ENCODE measurements around the gene PTBP1. TPM values are rescaled to one million over a fixed set of nuclear protein-coding genes. Genes with fewer than 3 reads are reported as not detected.

Gene PTBP1
- total and polyA plus RNA-seq, 9 of the 15 experiments (the other 6 are each of a cell fraction or from before 2014, with no cell fraction given) = 14.0 to 759 (median 234) TPM

DNA sequence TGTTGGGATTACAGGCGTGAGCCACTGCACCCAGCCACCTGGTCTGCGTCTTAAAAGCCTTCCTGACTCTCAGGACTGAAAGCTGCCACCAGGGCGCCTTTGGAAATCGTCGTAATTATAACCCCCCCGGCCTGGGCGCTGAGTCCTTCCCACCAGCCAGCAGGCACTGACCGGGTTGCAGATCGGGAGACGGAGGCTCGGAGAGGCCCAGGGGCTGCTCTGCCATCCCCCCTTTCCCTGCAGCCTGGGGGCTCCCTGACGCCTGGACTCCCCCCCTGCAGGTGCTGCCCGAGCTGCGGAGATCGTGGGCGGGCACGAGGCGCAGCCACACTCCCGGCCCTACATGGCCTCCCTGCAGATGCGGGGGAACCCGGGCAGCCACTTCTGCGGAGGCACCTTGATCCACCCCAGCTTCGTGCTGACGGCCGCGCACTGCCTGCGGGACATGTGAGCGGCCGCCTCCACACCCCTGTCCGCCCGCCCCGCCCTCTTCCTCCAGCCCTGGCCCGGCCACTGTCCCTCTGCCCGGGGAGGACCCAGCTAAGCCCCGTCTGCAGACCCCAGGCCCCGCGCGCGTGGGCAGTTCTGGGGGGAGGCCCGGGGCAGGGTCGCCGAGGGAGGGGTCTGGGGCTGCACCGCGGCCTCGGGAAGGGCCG, 46.1 kb downstream of the PTBP1 start (continued):
- no peak for TF ChIP-seq CHCHD3 (CRISPR knock-in tag; IDR thresholded peaks at IDR 0.05)
- TF ChIP-seq, protein P1, sequence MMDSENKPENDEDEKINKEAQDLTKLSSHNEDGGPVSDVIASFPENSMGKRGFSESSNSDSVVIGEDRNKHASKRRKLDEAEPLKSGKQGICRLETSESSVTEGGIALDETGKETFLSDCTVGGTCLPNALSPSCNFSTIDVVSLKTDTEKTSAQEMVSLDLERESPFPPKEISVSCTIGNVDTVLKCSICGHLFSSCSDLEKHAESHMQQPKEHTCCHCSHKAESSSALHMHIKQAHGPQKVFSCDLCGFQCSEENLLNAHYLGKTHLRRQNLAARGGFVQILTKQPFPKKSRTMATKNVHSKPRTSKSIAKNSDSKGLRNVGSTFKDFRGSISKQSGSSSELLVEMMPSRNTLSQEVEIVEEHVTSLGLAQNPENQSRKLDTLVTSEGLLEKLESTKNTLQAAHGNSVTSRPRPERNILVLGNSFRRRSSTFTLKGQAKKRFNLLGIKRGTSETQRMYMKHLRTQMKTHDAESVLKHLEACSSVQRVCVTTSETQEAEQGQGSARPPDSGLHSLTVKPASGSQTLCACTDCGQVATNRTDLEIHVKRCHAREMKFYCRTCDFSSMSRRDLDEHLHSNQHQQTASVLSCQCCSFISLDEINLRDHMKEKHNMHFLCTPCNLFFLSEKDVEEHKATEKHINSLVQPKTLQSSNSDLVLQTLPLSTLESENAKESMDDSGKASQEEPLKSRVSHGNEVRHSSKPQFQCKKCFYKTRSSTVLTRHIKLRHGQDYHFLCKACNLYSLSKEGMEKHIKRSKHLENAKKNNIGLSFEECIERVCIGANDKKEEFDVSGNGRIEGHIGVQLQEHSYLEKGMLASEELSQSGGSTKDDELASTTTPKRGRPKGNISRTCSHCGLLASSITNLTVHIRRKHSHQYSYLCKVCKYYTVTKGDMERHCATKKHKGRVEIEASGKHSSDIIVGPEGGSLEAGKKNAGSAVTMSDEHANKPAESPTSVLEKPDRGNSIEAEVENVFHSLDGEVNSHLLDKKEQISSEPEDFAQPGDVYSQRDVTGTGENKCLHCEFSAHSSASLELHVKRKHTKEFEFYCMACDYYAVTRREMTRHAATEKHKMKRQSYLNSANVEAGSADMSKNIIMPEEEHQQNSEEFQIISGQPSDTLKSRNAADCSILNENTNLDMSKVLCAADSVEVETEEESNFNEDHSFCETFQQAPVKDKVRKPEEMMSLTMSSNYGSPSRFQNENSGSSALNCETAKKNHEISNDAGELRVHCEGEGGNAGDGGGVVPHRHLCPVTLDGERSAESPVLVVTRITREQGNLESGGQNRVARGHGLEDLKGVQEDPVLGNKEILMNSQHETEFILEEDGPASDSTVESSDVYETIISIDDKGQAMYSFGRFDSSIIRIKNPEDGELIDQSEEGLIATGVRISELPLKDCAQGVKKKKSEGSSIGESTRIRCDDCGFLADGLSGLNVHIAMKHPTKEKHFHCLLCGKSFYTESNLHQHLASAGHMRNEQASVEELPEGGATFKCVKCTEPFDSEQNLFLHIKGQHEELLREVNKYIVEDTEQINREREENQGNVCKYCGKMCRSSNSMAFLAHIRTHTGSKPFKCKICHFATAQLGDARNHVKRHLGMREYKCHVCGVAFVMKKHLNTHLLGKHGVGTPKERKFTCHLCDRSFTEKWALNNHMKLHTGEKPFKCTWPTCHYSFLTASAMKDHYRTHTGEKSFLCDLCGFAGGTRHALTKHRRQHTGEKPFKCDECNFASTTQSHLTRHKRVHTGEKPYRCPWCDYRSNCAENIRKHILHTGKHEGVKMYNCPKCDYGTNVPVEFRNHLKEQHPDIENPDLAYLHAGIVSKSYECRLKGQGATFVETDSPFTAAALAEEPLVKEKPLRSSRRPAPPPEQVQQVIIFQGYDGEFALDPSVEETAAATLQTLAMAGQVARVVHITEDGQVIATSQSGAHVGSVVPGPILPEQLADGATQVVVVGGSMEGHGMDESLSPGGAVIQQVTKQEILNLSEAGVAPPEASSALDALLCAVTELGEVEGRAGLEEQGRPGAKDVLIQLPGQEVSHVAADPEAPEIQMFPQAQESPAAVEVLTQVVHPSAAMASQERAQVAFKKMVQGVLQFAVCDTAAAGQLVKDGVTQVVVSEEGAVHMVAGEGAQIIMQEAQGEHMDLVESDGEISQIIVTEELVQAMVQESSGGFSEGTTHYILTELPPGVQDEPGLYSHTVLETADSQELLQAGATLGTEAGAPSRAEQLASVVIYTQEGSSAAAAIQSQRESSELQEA (IDR thresholded peaks at IDR 0.05; ENCODE audit: low read depth) = no peak
- peak; percentile 31; the same call in 1 of the 2 replicates for TF ChIP-seq SAFB (IDR thresholded peaks at IDR 0.05; ENCODE audit: borderline replicate concordance, low read depth, low read length)
- TF ChIP-seq GABPB1 (CRISPR knock-in tag; IDR thresholded peaks at IDR 0.05) = no peak
- peak; percentile 30 for TF ChIP-seq KDM5B (IDR thresholded peaks at IDR 0.05; ENCODE audit: insufficient replicate concordance, low read depth, low read length)
- peak; percentile 56; the same call in 1 of the 2 replicates for TF ChIP-seq EGR1 (conservative IDR thresholded peaks at IDR 0.05)
- peak; percentile 62 for TF ChIP-seq ZNF431 (CRISPR knock-in tag; IDR thresholded peaks at IDR 0.05)
- TF ChIP-seq, protein P2, sequence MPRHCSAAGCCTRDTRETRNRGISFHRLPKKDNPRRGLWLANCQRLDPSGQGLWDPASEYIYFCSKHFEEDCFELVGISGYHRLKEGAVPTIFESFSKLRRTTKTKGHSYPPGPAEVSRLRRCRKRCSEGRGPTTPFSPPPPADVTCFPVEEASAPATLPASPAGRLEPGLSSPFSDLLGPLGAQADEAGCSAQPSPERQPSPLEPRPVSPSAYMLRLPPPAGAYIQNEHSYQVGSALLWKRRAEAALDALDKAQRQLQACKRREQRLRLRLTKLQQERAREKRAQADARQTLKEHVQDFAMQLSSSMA (CRISPR knock-in tag; IDR thresholded peaks at IDR 0.05) = no peak
- TF ChIP-seq CTBP1 (IDR thresholded peaks at IDR 0.05; ENCODE audit: borderline replicate concordance) = 0 out of 2 replicates have a peak, but pooled peaks have one; percentile 8
- no peak for TF ChIP-seq ZNF518B (CRISPR knock-in tag; IDR thresholded peaks at IDR 0.05)
- no peak for TF ChIP-seq CBFA2T3 (IDR thresholded peaks at IDR 0.05)
- TF ChIP-seq STAT6 (CRISPR knock-in tag; IDR thresholded peaks at IDR 0.05) = no peak
- no peak for TF ChIP-seq FOSL1 (tag; conservative IDR thresholded peaks at IDR 0.05)

All from K562 (cell line).